SK-N-SH treated with all-trans-retinoic acid at 6 μM for 48 hours (cell line): ENCODE results near the gene ALOX5.

ENCODE experiments used
- RARB ChIP-seq: fragments of 250-450 bp; sonication (Bioruptor Pico); IDR thresholded peaks from 2 replicates; pipeline ENCODE4 v1.8.0; 2021; ENCODE audit warnings: mild to moderate bottlenecking, moderate library complexity
- TOX ChIP-seq: fragments of 250-450 bp; sonication (Bioruptor Pico); IDR thresholded peaks from 2 replicates; pipeline ENCODE4 v1.8.0; 2021; ENCODE audit warnings: mild to moderate bottlenecking, moderate library complexity, borderline replicate concordance
- ZFP30 ChIP-seq: fragments of 450-650 bp; formaldehyde crosslinking; IDR thresholded peaks from 2 replicates; pipeline ENCODE4 v1.5.0; 2022; ENCODE audit warnings: mild to moderate bottlenecking, moderate library complexity
- ZNF8 ChIP-seq: fragments of 450-650 bp; formaldehyde crosslinking; IDR thresholded peaks from 2 replicates; pipeline ENCODE4 v1.5.0; 2020; ENCODE audit warnings: mild to moderate bottlenecking, moderate library complexity
- TF ChIP-seq, protein P1 (sequence below): fragments of 250-450 bp; sonication (Bioruptor Pico); IDR thresholded peaks from 2 replicates; pipeline ENCODE4 v1.8.0; 2020; ENCODE audit warnings: mild to moderate bottlenecking, moderate library complexity, borderline replicate concordance
- TF ChIP-seq, protein P2 (sequence below): fragments of 250-450 bp; sonication (Bioruptor Pico); IDR thresholded peaks from 2 replicates; pipeline ENCODE4 v1.5.1; 2020; ENCODE audit warnings: low read depth, mild to moderate bottlenecking, moderate library complexity

DNA sequence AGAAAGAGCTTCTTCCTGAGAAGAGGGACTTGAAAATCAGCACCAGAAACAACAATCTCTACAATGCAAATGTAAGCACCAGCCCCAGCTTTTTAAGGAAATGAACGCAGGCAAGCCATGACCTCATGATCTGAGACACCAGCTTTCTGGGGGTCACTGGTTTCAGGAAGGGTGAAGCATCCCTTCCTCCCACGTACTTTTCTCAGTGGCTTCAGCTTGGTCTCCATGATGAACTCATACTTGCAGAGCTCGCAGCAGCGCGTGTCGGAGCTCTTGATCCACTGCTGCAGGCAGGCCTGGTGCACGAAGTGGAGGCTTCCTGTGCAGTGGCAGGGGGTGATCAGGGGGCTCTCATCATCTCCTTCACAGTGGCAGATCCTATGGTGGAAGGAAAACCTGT is 87.0 kb downstream of the ALOX5 start:
- TF ChIP-seq ZFP30 (CRISPR knock-in tag) (no peak), ZNF8 (no peak), RARB (CRISPR knock-in tag) (no peak), TOX (no peak)
- TF ChIP-seq, protein P1, sequence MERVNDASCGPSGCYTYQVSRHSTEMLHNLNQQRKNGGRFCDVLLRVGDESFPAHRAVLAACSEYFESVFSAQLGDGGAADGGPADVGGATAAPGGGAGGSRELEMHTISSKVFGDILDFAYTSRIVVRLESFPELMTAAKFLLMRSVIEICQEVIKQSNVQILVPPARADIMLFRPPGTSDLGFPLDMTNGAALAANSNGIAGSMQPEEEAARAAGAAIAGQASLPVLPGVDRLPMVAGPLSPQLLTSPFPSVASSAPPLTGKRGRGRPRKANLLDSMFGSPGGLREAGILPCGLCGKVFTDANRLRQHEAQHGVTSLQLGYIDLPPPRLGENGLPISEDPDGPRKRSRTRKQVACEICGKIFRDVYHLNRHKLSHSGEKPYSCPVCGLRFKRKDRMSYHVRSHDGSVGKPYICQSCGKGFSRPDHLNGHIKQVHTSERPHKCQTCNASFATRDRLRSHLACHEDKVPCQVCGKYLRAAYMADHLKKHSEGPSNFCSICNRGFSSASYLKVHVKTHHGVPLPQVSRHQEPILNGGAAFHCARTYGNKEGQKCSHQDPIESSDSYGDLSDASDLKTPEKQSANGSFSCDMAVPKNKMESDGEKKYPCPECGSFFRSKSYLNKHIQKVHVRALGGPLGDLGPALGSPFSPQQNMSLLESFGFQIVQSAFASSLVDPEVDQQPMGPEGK (CRISPR knock-in tag) = no peak
- TF ChIP-seq, protein P2, sequence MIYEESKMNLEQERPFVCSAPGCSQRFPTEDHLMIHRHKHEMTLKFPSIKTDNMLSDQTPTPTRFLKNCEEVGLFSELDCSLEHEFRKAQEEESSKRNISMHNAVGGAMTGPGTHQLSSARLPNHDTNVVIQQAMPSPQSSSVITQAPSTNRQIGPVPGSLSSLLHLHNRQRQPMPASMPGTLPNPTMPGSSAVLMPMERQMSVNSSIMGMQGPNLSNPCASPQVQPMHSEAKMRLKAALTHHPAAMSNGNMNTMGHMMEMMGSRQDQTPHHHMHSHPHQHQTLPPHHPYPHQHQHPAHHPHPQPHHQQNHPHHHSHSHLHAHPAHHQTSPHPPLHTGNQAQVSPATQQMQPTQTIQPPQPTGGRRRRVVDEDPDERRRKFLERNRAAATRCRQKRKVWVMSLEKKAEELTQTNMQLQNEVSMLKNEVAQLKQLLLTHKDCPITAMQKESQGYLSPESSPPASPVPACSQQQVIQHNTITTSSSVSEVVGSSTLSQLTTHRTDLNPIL (CRISPR knock-in tag) = no peak
